Smooth muscle cell (in vitro differentiated cells): ENCODE results near the gene CACNA2D3. TPM values are rescaled to one million over a fixed set of nuclear protein-coding genes. Genes with fewer than 3 reads are reported as not detected.
"Not testable (repeated sequence)": the region's sequence is repeated elsewhere in the genome, so short reads cannot be mapped to it uniquely, and the experiment has no call there.

Experiments
- DNase-seq: peaks from one replicate; lab custom pipeline; 2025; ENCODE audit not compliant: unreplicated experiment; lab: John Stamatoyannopoulos, UW
- H2AFZ ChIP-seq: fragments of 200-600 bp; sonication (generic); 2 replicates; pipeline ENCODE4 v1.6.0; 2016; ENCODE audit warnings: antibody characterized with exemption, low read depth, mild to moderate bottlenecking
- H3F3A ChIP-seq: fragments of 200-600 bp; sonication (generic); 2 replicates; pipeline ENCODE4 v1.6.0; 2017; ENCODE audit warnings: antibody characterized with exemption, low read depth
- H3K27ac ChIP-seq: fragments of 200-600 bp; sonication (generic); 2 replicates; pipeline ENCODE4 v1.5.1; 2016; ENCODE audit warnings: low read depth, mild to moderate bottlenecking
- H3K27me3 ChIP-seq: fragments of 200-600 bp; sonication (generic); 2 replicates; pipeline ENCODE4 v1.6.1; 2016; ENCODE audit warnings: low read depth, mild to moderate bottlenecking
- H3K36me3 ChIP-seq: fragments of 200-600 bp; sonication (generic); 2 replicates; pipeline ENCODE4 v1.5.1; 2016; ENCODE audit warnings: low read depth
- H3K4me1 ChIP-seq: fragments of 200-600 bp; sonication (generic); 2 replicates; pipeline ENCODE4 v1.5.1; 2016; ENCODE audit warnings: low read depth
- H3K4me2 ChIP-seq: fragments of 200-600 bp; sonication (generic); 2 replicates; pipeline ENCODE4 v1.6.0; 2016; ENCODE audit warnings: mild to moderate bottlenecking
- H3K4me3 ChIP-seq: fragments of 200-600 bp; sonication (generic); 2 replicates; pipeline ENCODE4 v1.5.1; 2016; ENCODE audit warnings: mild to moderate bottlenecking
- H3K79me2 ChIP-seq: fragments of 200-600 bp; sonication (generic); 2 replicates; pipeline ENCODE4 v1.6.0; 2016; ENCODE audit warnings: low read depth, mild to moderate bottlenecking
- H3K9ac ChIP-seq: fragments of 200-600 bp; sonication (generic); 2 replicates; pipeline ENCODE4 v1.6.0; 2016; ENCODE audit warnings: low read depth
- H3K9me3 ChIP-seq: fragments of 200-600 bp; sonication (generic); replicated peaks from 2 replicates; pipeline ENCODE4 v1.5.1; 2016; ENCODE audit warnings: low read depth
- H4K20me1 ChIP-seq: fragments of 200-600 bp; sonication (generic); 2 replicates; pipeline ENCODE4 v1.6.0; 2016; ENCODE audit warnings: low read depth
- CTCF ChIP-seq: fragments of 200-600 bp; sonication (generic); IDR thresholded peaks from 2 replicates; pipeline ENCODE4 v1.5.1; 2017; ENCODE audit warnings: borderline replicate concordance, mild to moderate bottlenecking, antibody characterized with exemption; ENCODE audit not compliant: insufficient read depth, poor library complexity, severe bottlenecking
- WGBS: methylation state at CpG from one replicate; pipeline ENCODE4 v1.1.7; 2016; ENCODE audit warnings: low lambda C conversion rate; 5-methylcytosine and 5-hydroxymethylcytosine counted together
- polyA plus RNA-seq: library from polyadenylated mRNA; unstranded; fragments of >200 nt; fragmentation: Nextera tagmentation; extraction: Ambion mirVana; gene quantifications from 2 replicates; pipeline ENCODE4 v1.2.1, GENCODE V29; 2016
- total RNA-seq: library from RNA; depleted of rRNA; stranded (reverse); fragments of >200 nt; gene quantifications from 2 replicates; pipeline ENCODE4 v1.2.3, GENCODE V29; 2014

The CACNA2D3 gene
- total and polyA plus RNA-seq, 2 experiments from 2014 or later: 0.15 to 0.90 TPM

DNA sequence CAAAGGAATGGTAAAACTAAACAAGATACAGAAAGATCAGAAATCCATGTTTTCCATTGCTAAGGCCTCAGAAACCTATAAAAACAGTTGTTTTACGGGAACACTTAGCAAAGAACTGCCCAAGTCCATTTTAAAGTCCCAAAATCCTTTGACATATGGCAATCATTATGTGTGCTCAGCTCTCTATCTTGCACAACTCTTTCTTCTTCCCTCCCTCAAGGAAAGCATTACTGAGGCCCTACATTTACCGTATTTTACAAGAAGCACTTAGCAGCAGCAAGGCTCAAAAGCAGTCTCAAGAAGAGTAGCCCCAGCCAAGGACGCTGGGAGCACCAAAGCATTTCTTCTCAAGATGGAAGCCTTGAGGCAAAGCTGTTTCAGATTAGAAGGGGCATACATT is 975.1 kb downstream of the CACNA2D3 start:
- no peak overlapping the region for H2AFZ ChIP-seq
- no peaks in the 10 kb centered on the region for H3K79me2 ChIP-seq
- no peaks in the 10 kb centered on the region for H3F3A ChIP-seq
- H3K4me3 ChIP-seq: no peak overlapping the region
- no peak overlapping the region for H3K27ac ChIP-seq
- no peak overlapping the region for H3K9ac ChIP-seq
- H3K4me2 ChIP-seq: no peak overlapping the region
- TF ChIP-seq CTCF: no peak
- H3K9me3 ChIP-seq: no peaks in the 10 kb centered on the region
- DNase-seq: no peak
- 43% methylated on average over 3 of the region's 3 CpGs for WGBS
- H3K27me3 ChIP-seq: no peaks in the 10 kb centered on the region
- H4K20me1 ChIP-seq: no peaks in the 10 kb centered on the region
- no peaks in the 10 kb centered on the region for H3K4me1 ChIP-seq
- no peaks in the 10 kb centered on the region for H3K36me3 ChIP-seq

DNA sequence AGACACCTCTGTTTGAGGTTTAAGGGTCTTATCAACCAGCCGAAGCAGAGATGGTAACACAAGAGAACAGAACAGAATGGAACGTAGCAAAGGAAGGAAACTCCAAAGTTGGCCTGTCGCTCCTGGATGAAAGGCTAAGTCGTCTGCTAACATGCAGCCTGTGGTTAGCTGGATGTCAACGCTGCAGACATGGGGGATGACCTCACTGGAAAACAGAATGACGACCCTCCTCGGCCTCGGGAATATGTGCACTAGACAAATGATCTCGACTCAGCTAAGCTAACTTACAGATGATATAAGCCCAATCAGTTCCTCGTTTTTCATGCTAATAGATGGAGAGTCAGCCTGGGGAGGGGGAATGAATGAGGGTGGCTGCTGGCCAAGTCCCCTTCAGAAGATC is 983.3 kb downstream of the CACNA2D3 start:
- no peaks in the 10 kb centered on the region for H3F3A ChIP-seq
- H3K4me2 ChIP-seq: no peak overlapping the region
- peak overlapping the region; percentile 67 for H2AFZ ChIP-seq
- no peak overlapping the region for H3K4me3 ChIP-seq
- no peaks in the 10 kb centered on the region for H3K27me3 ChIP-seq
- H4K20me1 ChIP-seq: no peaks in the 10 kb centered on the region
- TF ChIP-seq CTCF: no peak
- H3K4me1 ChIP-seq: no peaks in the 10 kb centered on the region
- no peak for DNase-seq
- H3K36me3 ChIP-seq: no peaks in the 10 kb centered on the region
- H3K9ac ChIP-seq: no peak overlapping the region
- no peaks in the 10 kb centered on the region for H3K9me3 ChIP-seq
- H3K27ac ChIP-seq: no peak overlapping the region
- WGBS: 47% methylated on average over 10 of the region's 10 CpGs
- no peaks in the 10 kb centered on the region for H3K79me2 ChIP-seq

GRCh38 chr3:55107187-55107586 is 984.8 kb downstream of the CACNA2D3 start:
- 72% methylated on average over 6 of the region's 6 CpGs for WGBS
- Histone ChIP-seq H2AFZ (no peak overlapping the region), H3K4me2 (no peak overlapping the region), H3F3A (no peaks in the 10 kb centered on the region), H3K9me3 (no peaks in the 10 kb centered on the region), H3K4me1 (no peaks in the 10 kb centered on the region), H3K4me3 (no peak overlapping the region), H4K20me1 (no peaks in the 10 kb centered on the region), H3K36me3 (no peaks in the 10 kb centered on the region), H3K79me2 (no peaks in the 10 kb centered on the region), H3K9ac (no peak overlapping the region), H3K27me3 (no peaks in the 10 kb centered on the region), H3K27ac (no peak overlapping the region)
- no peak for TF ChIP-seq CTCF
- DNase-seq: no peak

DNA sequence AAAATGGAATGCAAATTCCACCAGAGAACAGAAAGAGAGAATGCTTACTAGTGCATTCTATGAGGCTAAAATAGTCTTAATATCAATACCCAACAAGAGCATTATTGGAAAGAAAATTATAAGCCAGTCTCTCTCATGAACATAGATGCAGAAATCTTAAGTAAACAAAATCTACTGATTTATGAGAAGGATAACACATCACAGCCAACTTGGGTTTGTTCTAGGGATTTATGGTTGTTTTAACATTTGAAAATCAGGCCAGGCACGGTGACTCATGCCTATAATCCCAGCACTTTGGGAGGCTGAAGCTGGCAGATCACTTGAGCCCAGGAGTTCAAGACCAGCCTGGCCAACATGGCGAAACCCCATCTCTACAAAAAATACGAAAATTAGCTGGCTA is 989.6 kb downstream of the CACNA2D3 start:
- H3K79me2 ChIP-seq, H4K20me1 ChIP-seq, H3K27ac ChIP-seq, H3K9ac ChIP-seq, H3K9me3 ChIP-seq, DNase-seq, H3K4me1 ChIP-seq, H3K4me3 ChIP-seq, H2AFZ ChIP-seq, H3K36me3 ChIP-seq, H3K4me2 ChIP-seq, H3F3A ChIP-seq, H3K27me3 ChIP-seq: not testable (repeated sequence)
- 59% methylated on average over 3 of the region's 3 CpGs for WGBS
